ENCODE data around the gene NEGR1.

- no peak for TF ChIP-seq CTCF (conservative IDR thresholded peaks at IDR 0.05)
- no peak for TF ChIP-seq EZH2 (IDR thresholded peaks at IDR 0.05; ENCODE audit: low read depth)
These were observed 715.9 kb downstream of the NEGR1 start for GRCh38 chr1:71566413-71566812.

All from PC-9 (cell line).